GM18517 (cell line): ENCODE data around the gene CFAP44.
"Not testable (repeated sequence)": the region's sequence is repeated elsewhere in the genome, so short reads cannot be mapped to it uniquely, and the experiment has no call there.

Source experiments
- ATAC-seq: cut with Tn5 transposase; IDR thresholded peaks from one replicate; pipeline ENCODE4 v1.9.1; 2021; ENCODE audit warnings: mild to moderate bottlenecking, moderate library complexity; ENCODE audit not compliant: unreplicated experiment

CFAP44 gene, protein sequence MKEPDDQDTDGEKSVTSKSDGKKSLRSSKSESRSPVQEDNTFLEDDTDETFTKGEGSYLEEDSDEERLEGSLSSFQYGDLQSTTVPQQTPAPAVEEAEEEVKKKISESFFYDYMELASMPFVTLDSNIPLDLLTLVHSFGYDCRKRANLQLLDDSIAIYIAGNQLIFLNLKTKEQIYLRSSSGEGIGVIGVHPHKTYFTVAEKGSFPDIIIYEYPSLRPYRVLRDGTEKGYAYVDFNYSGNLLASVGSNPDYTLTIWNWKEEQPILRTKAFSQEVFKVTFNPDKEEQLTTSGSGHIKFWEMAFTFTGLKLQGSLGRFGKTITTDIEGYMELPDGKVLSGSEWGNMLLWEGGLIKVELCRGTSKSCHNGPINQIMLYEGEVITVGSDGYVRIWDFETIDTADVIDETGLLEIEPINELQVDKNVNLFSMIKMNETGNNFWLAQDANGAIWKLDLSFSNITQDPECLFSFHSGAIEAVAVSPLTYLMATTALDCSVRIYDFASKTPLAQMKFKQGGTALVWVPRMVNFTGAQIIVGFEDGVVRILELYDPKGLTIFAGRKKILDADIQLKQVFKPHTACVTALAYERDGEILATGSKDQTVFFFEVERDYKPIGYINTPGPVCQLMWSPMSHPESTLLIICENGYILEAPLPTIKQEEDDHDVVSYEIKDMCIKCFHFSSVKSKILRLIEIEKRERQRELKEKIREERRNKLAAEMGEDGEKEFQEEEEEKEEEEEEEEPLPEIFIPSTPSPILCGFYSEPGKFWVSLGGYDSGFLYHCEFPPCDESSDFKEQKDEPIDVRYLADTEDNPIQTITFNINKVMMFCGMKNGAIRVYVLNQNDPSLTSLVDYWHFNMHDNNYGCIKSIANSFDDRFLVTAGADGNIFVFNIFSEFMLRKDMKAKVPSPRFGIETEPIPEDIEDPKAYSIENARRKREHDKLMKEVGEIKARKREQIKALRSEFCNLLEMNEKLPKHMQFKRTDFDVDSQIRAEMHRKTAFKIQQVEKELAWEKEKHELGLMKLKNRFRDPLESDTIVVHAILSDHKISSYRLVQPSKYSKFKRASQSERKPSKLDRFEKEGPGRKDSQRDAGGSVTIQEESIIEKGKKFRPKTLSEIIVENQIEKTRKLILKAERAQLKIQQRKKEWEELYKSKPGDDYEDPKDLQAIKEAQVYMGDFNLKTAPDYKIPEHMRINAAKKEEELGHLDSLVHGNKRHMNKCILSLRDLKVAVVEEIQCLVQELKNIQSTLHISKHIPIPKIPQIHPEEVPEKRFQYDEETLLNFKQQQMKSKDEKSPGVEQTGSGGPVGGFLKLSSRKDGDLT (N-terminal part only)

DNA sequence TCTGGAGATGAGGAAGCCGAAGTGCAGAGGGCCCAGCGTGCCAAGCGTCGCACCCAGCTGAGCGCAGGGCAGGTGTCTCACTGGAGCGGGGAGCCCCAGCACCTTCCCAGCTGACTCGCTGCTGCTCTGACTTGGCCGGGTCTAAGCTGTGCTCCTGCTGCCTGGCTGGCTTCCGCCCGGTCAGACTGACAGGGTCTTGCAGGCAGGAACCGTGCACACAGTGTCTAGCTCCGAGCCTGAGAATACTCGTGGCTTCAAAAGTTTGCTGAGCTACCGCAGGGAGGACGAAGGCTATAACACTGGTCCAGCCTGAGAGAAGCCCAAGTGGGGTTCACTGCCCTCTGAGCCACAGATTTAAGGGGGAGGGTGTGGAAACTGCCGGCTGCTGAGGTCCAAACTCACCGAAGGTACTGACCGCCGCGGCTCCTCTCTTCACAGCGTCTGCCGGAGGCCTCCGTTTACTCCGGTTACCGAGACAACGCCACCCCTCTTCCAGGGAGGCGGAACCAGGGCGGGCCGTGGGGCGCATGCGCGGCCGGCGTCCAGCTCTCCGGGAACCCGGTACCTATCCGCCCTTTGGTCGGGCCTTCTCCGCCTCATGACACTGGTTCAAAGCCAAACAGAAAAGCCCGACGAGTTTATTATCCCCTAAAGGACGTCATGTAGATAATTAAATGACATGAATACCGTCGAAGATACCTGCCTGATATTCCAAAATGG is at the start of gene CFAP44:
CFAP44 (minus strand) TSS at position 443 of the 720 bp plus-strand sequence. CDS start 7,829 bp downstream, outside the sequence.
- ATAC-seq: no peak

DNA sequence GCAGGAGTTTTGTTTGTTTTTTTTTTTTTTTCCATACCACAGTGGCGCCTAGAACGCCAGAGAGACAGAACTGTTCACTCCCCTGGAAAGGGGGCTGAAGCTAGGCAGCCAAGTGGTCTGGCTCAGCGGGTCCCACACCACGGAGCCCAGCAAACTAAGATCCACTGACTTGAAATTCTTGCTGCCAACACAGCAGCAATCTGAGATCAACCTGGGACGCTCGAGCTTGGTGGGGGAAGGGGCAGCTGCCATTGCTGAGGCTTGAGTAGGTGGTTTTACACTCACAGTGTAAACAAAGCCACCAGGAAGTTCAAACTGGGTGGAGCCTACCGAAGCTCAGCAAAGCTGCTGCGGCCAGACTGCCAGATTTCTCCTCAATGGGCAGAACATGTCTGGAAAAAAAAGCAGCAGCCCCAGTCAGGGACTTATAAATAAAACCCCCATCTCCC is 43.9 kb upstream of the CFAP44 start:
- no peak for ATAC-seq

DNA sequence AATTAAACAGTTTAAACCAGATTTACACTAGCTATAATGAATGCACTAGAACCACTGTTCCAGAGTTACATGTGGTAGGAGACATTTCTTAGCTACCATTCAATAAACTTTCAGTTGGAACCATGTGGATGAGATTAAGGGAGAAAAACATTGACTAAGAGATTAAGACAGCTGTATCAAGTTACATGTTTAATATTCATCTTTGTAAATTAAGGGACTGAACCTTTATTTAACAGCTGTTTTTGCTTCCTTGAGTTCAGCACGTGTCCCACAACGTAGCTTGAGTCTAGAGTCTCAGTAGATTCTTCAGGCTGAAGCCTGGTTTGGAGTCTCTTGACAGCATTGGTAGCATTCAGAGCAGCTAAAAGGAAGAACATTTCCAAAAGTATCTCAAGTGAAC is 27.2 kb upstream of the CFAP44 start:
- no peak for ATAC-seq

DNA sequence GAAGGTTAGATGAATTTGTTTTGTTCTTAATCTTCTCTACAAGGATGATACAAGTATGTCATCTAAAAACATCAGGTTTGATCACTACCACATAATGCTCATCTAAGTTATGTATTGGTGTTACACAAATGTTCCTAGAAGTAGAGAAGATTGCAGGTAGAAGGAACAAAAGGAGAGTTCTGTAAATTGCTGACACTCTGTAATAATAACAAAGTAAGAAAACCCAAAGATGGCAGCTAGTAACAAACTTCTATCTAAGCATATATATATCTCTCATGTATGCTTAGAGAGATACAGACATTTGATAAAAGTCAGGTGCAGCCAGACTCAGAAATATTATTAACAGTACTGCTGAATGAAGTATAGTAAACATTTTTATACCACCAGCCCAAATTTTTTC is 20.2 kb upstream of the CFAP44 start:
- ATAC-seq: no peak

DNA sequence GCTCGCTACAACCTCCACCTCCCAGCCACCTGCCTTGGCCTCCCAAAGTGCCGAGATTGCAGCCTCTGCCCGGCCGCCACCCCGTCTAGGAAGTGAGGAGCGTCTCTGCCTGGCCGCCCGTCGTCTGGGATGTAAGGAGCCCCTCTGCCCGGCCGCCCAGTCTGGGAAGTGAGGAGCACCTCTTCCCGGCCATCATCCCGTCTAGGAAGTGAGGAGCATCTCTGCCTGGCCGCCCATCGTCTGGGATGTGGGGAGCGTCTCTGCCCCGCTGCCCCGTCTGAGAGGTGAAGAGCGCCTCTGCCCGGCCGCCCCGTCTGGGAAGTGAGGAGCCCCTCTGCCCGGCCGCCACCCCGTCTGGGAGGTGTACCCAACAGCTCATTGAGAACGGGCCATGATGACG is 17.3 kb upstream of the CFAP44 start:
- not testable (repeated sequence) for ATAC-seq

DNA sequence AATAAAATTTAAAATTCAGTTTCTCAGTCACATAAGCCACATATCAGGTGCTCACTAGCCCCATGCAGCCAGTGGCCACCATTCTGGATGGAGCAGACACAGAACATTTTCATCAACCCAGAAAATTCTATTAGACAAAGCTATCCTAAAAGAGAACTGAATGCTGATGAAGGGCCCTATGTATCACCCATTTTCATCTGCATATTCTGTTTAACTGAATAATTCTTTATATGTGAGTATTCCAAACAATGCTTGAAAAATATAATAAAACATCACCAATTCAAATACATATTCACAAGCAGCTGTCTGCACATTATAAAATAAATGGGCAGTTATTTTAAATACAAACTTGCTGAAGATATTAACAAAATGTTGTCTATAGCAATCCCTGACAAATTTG is 14.2 kb upstream of the CFAP44 start:
- no peak for ATAC-seq

DNA sequence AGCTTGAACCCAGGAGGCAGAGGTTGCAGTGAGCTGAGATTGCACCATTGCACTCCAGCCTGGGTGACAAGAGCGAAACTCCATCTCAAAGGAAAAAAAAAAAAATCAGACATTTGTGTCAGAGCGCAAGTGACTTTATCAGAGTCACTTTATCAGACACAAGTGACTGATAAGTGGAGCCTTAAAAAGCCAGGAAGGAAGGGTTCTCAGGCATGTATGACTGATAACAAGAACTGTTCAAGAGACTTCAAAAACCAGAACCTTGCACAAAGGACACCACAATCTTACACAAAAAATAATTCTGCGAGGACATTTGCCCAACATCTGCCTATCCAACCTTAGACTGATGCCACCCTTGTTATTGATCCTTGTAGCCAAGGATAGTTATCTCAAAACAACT is 13.3 kb upstream of the CFAP44 start:
- ATAC-seq: no peak

DNA sequence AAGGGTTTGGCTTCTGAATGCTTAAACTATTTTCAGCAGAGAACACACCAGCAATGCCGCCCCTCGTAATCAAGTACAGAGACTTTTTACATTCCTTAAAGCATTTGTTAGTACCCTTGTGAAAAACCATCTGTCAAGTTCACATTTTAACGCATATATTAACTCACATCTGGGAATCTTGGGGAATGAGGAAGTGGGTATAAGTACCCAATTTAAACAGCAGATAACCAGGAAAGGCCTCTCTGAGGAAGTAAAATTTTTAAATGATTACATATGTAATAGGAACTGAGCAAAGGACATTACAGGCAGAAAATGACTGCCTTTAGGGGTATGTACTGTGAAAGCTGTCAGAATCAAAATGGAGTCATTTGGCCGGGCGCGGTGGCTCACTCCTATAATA is 12.8 kb upstream of the CFAP44 start:
- ATAC-seq: no peak

DNA sequence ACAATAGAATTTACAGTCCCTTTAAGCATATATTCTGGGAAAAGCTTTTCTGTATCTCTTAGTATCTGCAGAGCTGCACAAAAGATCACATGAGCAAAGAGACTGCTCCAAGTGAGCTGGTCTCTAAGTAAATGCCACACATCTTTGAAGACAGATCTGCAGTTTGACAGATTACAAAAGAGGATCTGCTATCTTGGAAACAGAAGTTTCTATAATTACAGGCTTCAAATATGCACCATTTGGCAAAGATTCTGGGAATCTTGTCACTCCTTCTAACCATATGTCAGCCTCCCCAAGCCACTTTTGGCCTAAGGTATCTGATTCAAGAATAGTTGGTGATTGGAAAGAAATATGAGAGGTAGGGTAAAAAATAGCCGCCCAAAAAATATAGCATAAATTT is 9.6 kb upstream of the CFAP44 start:
- ATAC-seq: no peak

DNA sequence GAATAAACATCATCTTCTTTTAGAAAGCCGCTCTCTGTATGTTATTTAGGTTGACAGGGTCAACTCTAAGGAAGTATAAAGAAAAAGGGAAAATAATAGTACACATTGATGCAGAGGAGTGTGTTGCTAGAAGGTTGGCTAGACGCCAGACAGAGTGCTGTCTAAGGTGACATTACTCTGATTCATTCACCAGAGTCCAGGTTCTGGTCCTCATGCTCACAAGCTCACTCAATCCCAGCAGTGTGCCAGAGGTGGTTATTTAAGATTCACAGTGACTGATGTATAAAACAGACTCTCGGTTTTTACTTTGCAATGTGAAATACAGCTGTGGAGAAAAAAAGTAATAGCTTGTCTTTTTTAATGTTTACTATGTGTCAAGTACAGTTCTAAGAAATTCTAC is 1.7 kb downstream of the CFAP44 start:
- ATAC-seq: no peak

DNA sequence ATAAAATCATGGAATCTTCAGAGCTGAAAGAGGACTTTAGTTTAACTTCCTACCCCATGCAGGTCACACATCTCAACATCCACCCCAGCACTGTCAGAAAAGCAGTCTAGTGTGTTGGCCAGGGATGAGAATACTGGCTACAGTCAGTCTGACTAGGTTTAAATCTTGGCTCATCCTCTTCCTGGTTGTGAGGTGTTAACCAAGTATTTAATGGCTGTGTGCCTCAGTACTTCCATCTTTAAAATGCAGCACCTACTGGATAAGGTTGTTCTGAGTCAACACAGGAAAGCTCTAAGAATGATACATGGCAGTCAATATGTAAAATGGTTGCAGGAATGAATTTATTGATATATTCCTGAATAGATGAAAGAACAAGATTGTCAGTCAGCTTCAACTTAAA is 3.1 kb downstream of the CFAP44 start:
- ATAC-seq: no peak

DNA sequence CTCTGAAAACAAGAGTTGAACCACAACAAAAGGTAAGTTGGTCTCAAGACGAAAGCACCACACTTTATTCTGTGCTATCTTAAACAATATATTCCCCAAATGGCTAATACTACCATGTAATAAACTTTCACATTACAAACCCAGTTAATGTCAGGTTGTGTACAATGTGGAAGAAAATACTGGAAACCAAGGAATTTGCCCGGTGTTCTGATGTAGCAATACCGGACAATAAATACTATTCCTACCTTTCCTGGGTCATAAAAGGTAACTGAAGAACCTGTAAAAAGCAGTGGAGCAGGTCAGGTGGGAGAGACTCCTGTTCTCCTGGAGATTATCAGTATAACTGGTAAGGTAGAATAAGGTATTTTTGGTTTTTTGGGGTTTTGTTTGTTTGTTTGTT is 3.9 kb downstream of the CFAP44 start:
- ATAC-seq: no peak

DNA sequence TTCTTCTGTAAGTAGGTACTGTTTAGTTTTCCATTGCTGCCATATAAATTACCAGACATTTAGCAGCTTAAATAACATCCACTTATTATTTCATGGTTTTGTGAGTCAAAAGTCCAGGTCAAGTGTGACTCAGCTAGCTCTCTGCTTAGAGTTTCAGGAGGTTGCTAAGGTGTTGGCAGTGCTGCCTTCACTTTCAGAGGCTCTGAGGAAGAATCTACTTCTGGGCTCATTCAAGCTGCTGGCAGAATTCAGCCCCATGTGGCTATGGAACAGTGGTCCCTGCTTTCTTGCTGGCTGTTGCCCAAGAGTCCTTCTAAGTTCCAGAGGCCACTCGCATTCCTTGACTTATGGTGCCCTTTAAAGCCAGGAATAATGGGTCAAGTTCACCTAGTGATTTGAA is 4.5 kb downstream of the CFAP44 start:
- ATAC-seq: no peak

DNA sequence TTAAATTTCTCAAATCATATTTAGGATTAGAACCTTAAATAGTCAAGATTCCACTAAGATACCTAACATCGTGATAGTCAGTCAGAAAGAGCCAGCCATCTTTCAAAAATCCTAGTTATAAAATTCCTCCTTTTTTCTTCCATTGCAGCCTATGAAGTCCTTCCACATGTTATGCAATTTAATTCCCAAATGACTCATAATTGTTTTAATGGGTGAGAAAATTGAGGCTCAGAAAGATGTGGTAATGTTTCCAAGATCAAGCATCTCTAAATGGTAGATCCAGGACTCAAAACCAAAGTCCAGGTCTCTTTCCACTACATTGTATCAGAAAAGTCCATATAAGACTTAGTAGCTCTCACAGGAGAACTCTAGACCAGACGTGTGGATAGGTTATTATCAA is 9.5 kb downstream of the CFAP44 start:
- ATAC-seq: no peak

DNA sequence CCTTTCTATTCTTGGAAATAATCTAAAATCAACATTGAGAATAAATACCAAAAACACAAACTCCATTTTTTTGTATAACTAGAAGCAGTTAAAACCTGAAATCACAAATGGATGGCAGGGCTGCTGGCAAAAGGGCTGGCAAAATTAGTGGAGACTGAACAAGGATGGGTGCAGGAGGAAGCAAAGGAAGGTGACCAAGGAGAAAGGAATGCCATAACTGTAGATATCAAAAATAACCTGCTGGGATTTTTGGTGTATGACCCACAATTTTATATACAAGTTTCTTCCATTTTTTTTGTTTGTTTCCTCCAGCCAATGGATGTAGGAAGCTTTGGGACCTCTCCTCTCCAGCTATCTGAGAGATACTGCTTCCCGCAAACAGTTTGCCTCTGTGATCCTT is 12.7 kb downstream of the CFAP44 start:
- no peak for ATAC-seq

DNA sequence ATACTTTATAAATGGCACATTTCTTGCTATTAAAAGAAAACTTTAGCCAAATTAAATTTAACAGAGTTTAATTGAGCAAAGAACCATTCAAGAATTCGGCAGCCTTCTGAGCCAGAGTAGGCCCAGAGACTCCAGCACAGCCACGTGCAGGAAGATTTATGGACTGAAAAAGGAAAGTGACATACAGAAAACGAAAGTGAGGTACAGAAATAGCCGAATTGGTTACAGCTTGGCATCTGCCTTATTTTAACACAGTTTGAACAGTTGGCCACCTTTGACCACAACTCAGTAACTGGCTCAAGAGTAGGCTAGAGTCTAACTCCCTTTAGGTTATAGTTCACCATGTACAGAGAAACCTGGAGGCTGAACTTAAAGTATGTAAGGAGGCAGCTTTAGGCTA is 17.6 kb downstream of the CFAP44 start:
- ATAC-seq: peak; percentile 89

DNA sequence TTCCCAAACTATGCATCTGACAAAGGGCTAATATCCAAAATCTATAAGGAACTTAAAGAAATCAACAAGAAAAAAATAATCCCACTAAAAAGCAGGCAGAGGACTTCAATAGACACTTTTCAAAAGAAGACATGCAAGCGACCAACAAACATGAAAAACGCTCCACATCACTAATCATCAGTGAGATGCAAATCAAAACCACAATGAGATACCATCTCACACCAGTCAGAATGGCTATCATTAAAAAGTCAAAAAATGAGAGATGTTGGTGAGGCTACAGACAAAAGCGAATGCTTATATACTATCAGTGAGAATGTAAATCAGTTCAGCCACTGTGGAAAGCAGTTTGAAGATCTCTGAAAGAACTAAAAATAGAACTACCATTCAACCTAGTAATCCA is 20.2 kb downstream of the CFAP44 start:
- no peak for ATAC-seq

DNA sequence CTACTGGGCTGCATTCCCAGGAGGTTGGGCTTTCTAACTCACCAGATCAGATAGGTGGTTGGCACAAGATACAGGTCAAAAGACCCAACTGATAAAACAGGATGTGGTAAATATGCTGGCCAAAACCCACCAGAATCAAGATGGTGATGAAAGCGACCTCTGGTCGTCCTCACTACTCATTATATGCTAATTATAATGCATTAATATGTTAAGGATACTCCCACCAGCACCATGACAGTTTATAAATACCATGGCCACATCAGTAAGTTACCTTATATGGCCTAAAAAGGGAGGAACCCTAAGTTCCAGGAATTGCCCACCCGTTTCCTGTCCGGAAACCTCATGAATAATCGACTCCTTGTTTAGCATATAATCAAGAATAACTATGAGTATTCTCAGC is 31.6 kb downstream of the CFAP44 start:
- no peak for ATAC-seq

DNA sequence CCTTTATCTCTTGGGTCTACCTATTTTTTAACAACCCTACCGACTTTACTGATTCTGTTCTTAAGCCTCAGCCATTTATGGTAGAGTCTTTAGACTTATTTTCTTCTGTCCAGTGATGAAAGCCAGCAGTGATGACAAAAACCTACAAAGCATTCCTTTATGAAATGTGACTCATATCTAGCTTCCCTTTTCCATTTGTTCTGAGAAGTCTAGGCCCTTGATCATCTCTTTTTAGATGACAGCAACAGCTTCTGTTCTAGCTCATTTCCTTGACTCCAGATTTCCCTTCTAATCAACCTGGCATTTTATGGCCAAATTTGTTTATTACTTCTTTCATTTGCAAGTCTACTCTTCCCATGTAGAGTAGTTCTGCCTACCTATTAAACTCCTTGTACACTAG is 36.1 kb downstream of the CFAP44 start:
- no peak for ATAC-seq

DNA sequence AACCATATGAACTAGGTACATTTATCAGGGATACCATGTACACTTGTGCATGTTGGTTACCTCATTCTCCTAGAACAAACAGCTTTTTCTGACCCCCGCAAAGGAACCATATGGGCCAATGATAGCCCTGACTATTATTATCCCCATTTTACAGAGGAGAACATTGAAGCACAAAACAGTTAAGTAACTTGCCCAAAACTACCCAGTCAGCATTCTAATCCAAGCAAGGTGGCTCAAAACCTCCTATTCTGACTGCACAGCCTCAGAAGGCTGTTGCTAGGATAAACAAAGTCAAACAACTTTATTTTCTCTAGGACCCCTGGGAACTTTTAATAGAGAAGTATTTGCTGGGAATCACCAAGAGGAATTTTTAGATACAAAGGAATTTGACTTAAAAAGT is 36.7 kb downstream of the CFAP44 start:
- no peak for ATAC-seq
